Hepatocyte (in vitro differentiated cells): ENCODE results near the gene CDKN1A.

Experiments used
- EZH2 ChIP-seq: fragments of 200-600 bp; sonication (generic); IDR thresholded peaks from 2 replicates; pipeline ENCODE4 v1.6.1; 2016; ENCODE audit warnings: antibody characterized with exemption, mild to moderate bottlenecking, borderline replicate concordance
- TF ChIP-seq, protein P1 (sequence below): fragments of 200-600 bp; sonication (generic); IDR thresholded peaks from 2 replicates; pipeline ENCODE4 v1.5.1; 2016; ENCODE audit warnings: antibody characterized with exemption, mild to moderate bottlenecking; ENCODE audit not compliant: poor library complexity

DNA sequence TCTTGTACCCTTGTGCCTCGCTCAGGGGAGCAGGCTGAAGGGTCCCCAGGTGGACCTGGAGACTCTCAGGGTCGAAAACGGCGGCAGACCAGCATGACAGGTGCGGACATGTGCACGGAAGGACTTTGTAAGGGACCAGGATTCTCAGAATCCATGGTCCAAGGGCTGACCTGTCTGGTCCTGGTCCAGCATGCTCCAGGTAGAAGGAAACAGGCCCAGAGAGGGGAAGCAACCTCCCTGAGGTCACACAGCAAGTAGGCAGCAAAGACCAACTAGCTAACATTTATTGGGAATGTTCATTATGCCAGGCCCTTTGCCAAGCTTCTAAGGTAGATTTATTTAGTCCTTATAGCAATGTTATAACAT is 5.9 kb downstream of the CDKN1A start:
- no peak for TF ChIP-seq EZH2
- TF ChIP-seq, protein P1, sequence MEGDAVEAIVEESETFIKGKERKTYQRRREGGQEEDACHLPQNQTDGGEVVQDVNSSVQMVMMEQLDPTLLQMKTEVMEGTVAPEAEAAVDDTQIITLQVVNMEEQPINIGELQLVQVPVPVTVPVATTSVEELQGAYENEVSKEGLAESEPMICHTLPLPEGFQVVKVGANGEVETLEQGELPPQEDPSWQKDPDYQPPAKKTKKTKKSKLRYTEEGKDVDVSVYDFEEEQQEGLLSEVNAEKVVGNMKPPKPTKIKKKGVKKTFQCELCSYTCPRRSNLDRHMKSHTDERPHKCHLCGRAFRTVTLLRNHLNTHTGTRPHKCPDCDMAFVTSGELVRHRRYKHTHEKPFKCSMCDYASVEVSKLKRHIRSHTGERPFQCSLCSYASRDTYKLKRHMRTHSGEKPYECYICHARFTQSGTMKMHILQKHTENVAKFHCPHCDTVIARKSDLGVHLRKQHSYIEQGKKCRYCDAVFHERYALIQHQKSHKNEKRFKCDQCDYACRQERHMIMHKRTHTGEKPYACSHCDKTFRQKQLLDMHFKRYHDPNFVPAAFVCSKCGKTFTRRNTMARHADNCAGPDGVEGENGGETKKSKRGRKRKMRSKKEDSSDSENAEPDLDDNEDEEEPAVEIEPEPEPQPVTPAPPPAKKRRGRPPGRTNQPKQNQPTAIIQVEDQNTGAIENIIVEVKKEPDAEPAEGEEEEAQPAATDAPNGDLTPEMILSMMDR = no peak
